ENCODE data around the gene PDE1A. TPM values are rescaled to one million over a fixed set of nuclear protein-coding genes. Genes with fewer than 3 reads are reported as not detected.

PDE1A gene
- total RNA-seq, 4 donors from 2014 or later = 2.1 to 12.4 (median 2.8) TPM

DNA sequence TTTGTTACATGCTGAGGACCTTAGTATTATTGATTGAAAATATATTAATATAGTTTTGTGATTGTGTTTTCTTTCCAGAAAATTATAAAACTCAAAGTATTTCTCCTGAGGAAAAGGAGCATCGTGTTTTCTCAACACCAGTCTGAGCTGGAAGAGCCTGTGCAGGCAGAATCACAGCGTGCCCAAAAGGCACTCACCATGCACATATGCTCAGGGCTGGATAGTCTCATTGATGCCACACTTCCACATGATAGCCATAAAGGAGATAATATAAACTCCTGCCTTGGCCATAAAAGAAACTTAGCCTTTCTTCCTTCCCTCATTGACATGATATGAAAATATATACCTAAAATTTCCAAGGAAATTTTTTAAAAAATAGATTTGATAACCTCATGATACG lies 4.0 kb downstream of the PDE1A start:
- H3K27me3 ChIP-seq = no peaks in the 10 kb centered on the region
- H3K36me3 ChIP-seq = no peaks in the 10 kb centered on the region
- no peak overlapping the region for H3K27ac ChIP-seq
- TF ChIP-seq POLR2A (IDR thresholded peaks at IDR 0.05) = no peak
- TF ChIP-seq, protein P1, sequence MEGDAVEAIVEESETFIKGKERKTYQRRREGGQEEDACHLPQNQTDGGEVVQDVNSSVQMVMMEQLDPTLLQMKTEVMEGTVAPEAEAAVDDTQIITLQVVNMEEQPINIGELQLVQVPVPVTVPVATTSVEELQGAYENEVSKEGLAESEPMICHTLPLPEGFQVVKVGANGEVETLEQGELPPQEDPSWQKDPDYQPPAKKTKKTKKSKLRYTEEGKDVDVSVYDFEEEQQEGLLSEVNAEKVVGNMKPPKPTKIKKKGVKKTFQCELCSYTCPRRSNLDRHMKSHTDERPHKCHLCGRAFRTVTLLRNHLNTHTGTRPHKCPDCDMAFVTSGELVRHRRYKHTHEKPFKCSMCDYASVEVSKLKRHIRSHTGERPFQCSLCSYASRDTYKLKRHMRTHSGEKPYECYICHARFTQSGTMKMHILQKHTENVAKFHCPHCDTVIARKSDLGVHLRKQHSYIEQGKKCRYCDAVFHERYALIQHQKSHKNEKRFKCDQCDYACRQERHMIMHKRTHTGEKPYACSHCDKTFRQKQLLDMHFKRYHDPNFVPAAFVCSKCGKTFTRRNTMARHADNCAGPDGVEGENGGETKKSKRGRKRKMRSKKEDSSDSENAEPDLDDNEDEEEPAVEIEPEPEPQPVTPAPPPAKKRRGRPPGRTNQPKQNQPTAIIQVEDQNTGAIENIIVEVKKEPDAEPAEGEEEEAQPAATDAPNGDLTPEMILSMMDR (IDR thresholded peaks at IDR 0.05) = no peak
- H3K4me3 ChIP-seq = no peak overlapping the region
- no peaks in the 10 kb centered on the region for H3K4me1 ChIP-seq
- no peaks in the 10 kb centered on the region for H3K9me3 ChIP-seq
- no peak for DNase-seq

DNA sequence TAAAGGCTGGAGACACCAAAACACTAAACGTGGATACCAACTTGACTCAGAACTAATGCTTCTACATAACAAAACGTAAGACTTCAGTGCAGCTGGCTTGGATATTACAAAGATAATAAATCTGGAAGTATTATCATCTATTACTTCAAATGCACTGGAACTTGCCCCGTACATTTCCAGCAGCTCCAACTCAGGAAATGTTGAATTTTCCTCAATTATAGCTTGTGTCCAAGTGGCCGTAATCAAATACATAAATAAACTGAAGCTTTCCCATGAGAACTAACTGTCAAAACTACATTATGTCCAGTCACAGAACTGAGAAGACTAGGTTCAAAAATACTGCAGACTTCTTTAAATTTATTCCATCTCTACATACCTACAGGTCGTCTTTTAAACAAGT lies 6.2 kb downstream of the PDE1A start:
- Histone ChIP-seq H3K4me3 (no peak overlapping the region), H3K4me1 (no peaks in the 10 kb centered on the region), H3K27me3 (no peaks in the 10 kb centered on the region), H3K27ac (no peak overlapping the region), H3K9me3 (no peaks in the 10 kb centered on the region), H3K36me3 (no peaks in the 10 kb centered on the region)
- no peak for DNase-seq
- no peak for TF ChIP-seq POLR2A (IDR thresholded peaks at IDR 0.05)
- TF ChIP-seq, protein P1 (IDR thresholded peaks at IDR 0.05) = no peak

GRCh38 chr2:182416861-182417260 lies 10.0 kb downstream of the PDE1A start:
- H3K27me3 ChIP-seq = no peaks in the 10 kb centered on the region
- no peaks in the 10 kb centered on the region for H3K4me1 ChIP-seq
- no peaks in the 10 kb centered on the region for H3K36me3 ChIP-seq
- no peak for DNase-seq
- H3K4me3 ChIP-seq = no peak overlapping the region
- H3K9me3 ChIP-seq = no peaks in the 10 kb centered on the region
- H3K27ac ChIP-seq = no peak overlapping the region
- TF ChIP-seq, protein P1 (IDR thresholded peaks at IDR 0.05) = no peak
- no peak for TF ChIP-seq POLR2A (IDR thresholded peaks at IDR 0.05)

DNA sequence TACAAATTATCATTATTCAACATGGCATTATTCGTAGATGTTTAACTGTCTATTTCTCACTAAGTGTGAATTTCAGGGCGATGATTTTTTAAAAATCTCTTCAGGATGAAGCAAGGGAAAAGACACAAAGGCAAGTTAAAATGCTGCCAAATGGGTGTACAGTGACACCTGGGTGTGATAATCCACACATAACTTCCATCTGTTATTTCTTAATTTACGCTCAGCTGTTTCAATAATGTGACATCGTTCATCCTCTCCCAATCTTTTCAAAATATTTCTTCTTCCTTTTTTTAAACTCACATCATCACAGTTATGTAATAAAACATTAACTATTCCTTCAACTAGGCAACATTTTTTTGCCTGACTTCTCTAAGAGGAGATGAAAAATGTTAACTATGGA lies 10.6 kb downstream of the PDE1A start:
- Histone ChIP-seq H3K4me1 (no peaks in the 10 kb centered on the region), H3K27me3 (no peaks in the 10 kb centered on the region), H3K4me3 (no peak overlapping the region), H3K36me3 (no peaks in the 10 kb centered on the region), H3K9me3 (no peaks in the 10 kb centered on the region), H3K27ac (no peak overlapping the region)
- no peak for DNase-seq
- TF ChIP-seq POLR2A (IDR thresholded peaks at IDR 0.05) = no peak
- TF ChIP-seq, protein P1 (IDR thresholded peaks at IDR 0.05) = no peak

- Histone ChIP-seq H3K36me3 (no peaks in the 10 kb centered on the region), H3K27me3 (no peaks in the 10 kb centered on the region), H3K4me1 (no peaks in the 10 kb centered on the region), H3K9me3 (no peaks in the 10 kb centered on the region), H3K27ac (no peak overlapping the region), H3K4me3 (no peak overlapping the region)
- no peak for DNase-seq
- no peak for TF ChIP-seq POLR2A (IDR thresholded peaks at IDR 0.05)
- TF ChIP-seq, protein P1 (IDR thresholded peaks at IDR 0.05) = no peak
Measured at GRCh38 chr2:182415771-182416170, 11.1 kb downstream of the PDE1A start.

DNA sequence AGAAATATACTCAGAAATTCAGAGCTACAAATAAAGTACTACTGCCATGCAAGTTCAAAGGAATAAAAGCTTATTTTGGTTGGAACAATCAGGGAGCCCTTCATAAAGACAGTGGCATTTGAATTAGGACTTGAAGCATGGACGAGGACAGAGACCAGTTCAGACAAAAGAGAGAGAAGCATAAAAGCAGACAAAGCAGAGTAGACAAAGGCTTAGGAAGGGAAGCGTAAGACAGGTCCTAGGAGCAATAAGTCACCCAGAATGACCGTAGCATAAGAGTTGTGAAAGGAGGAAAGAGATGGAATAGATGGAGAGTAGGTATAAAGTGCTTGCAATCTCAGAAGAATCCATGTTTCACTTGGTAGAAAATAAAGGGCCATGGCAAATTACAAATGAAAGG lies 14.0 kb downstream of the PDE1A start:
- TF ChIP-seq, protein P1 (IDR thresholded peaks at IDR 0.05) = no peak
- no peaks in the 10 kb centered on the region for H3K4me1 ChIP-seq
- no peaks in the 10 kb centered on the region for H3K27me3 ChIP-seq
- no peak for DNase-seq
- H3K4me3 ChIP-seq = no peak overlapping the region
- no peaks in the 10 kb centered on the region for H3K36me3 ChIP-seq
- H3K9me3 ChIP-seq = no peaks in the 10 kb centered on the region
- H3K27ac ChIP-seq = no peak overlapping the region
